Liver (tissue), 3 donors: ENCODE measurements around the gene IFT74.

Experiments used
- RAD21 ChIP-seq, 2 donors: IDR thresholded peaks; 2 replicates each; pipeline ENCODE4 v1.6.1; 2016; ENCODE audit warnings: antibody characterized with exemption in 2 of 2, mild to moderate bottlenecking in 2 of 2
- RXRA ChIP-seq, 2 donors: IDR thresholded peaks; 2 replicates each; pipeline ENCODE4 v1.6.1; 2017 to 2018; ENCODE audit warnings: antibody characterized with exemption in 2 of 2, mild to moderate bottlenecking in 1 of 2
- SP1 ChIP-seq: IDR thresholded peaks from 2 replicates; pipeline ENCODE4 v1.6.1; 2018; ENCODE audit warnings: antibody characterized with exemption, mild to moderate bottlenecking
- TAF1 ChIP-seq: conservative IDR thresholded peaks from 2 replicates; pipeline ENCODE4 v1.6.1; 2016; ENCODE audit warnings: antibody characterized with exemption, mild to moderate bottlenecking
- TF ChIP-seq, protein P1 (sequence below): fragments of 150-350 bp; IDR thresholded peaks from 2 replicates; pipeline ENCODE4 v1.5.1; 2017; ENCODE audit warnings: improper control_type of control experiment, low read depth, low read length; ENCODE audit not compliant: missing input control
- TF ChIP-seq, protein P2 (sequence below): IDR thresholded peaks from 2 replicates; pipeline ENCODE4 v1.6.1; 2016; ENCODE audit warnings: antibody characterized with exemption, mild to moderate bottlenecking
- TF ChIP-seq, protein P3 (sequence below): IDR thresholded peaks from 2 replicates; pipeline ENCODE4 v1.6.1; 2016; ENCODE audit warnings: antibody characterized with exemption
- donor health status: healthy.
- donor health status: healthy.

- TF ChIP-seq, protein P1, sequence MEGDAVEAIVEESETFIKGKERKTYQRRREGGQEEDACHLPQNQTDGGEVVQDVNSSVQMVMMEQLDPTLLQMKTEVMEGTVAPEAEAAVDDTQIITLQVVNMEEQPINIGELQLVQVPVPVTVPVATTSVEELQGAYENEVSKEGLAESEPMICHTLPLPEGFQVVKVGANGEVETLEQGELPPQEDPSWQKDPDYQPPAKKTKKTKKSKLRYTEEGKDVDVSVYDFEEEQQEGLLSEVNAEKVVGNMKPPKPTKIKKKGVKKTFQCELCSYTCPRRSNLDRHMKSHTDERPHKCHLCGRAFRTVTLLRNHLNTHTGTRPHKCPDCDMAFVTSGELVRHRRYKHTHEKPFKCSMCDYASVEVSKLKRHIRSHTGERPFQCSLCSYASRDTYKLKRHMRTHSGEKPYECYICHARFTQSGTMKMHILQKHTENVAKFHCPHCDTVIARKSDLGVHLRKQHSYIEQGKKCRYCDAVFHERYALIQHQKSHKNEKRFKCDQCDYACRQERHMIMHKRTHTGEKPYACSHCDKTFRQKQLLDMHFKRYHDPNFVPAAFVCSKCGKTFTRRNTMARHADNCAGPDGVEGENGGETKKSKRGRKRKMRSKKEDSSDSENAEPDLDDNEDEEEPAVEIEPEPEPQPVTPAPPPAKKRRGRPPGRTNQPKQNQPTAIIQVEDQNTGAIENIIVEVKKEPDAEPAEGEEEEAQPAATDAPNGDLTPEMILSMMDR = no peak
- TF ChIP-seq TAF1 = no peak
- TF ChIP-seq, protein P2, sequence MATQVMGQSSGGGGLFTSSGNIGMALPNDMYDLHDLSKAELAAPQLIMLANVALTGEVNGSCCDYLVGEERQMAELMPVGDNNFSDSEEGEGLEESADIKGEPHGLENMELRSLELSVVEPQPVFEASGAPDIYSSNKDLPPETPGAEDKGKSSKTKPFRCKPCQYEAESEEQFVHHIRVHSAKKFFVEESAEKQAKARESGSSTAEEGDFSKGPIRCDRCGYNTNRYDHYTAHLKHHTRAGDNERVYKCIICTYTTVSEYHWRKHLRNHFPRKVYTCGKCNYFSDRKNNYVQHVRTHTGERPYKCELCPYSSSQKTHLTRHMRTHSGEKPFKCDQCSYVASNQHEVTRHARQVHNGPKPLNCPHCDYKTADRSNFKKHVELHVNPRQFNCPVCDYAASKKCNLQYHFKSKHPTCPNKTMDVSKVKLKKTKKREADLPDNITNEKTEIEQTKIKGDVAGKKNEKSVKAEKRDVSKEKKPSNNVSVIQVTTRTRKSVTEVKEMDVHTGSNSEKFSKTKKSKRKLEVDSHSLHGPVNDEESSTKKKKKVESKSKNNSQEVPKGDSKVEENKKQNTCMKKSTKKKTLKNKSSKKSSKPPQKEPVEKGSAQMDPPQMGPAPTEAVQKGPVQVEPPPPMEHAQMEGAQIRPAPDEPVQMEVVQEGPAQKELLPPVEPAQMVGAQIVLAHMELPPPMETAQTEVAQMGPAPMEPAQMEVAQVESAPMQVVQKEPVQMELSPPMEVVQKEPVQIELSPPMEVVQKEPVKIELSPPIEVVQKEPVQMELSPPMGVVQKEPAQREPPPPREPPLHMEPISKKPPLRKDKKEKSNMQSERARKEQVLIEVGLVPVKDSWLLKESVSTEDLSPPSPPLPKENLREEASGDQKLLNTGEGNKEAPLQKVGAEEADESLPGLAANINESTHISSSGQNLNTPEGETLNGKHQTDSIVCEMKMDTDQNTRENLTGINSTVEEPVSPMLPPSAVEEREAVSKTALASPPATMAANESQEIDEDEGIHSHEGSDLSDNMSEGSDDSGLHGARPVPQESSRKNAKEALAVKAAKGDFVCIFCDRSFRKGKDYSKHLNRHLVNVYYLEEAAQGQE = no peak
- no peak for TF ChIP-seq SP1
- TF ChIP-seq RAD21 (IDR thresholded peaks at IDR 0.05) = no peak
- TF ChIP-seq RXRA (IDR thresholded peaks at IDR 0.05) = no peak
- TF ChIP-seq, protein P3, sequence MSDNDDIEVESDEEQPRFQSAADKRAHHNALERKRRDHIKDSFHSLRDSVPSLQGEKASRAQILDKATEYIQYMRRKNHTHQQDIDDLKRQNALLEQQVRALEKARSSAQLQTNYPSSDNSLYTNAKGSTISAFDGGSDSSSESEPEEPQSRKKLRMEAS = no peak
These were observed 153.4 kb downstream of the IFT74 start for GRCh38 chr9:27109621-27110020.
